Uterus (tissue), 4 donors: ENCODE data around the gene GTPBP4. TPM values are rescaled to one million over a fixed set of nuclear protein-coding genes. Genes with fewer than 3 reads are reported as not detected.

Experiments
- DNase-seq, 2 donors: peaks; one replicate each; pipeline ENCODE4 v3.0.0-alpha.2; 2019 to 2020
- H3K27ac ChIP-seq, 2 donors: fragments of 200-600 bp; sonication (generic); 1 replicate in 1 of 2; 2 replicates in 1 of 2; pipeline ENCODE4 v1.5.1; 2016 to 2018
- H3K27me3 ChIP-seq, 2 donors: fragments of 200-600 bp; sonication (generic); one replicate each; pipeline ENCODE4 v1.5.1; 2018 to 2019; ENCODE audit warnings: control low read depth in 1 of 2
- H3K36me3 ChIP-seq, 2 donors: fragments of 200-600 bp; sonication (generic); one replicate each; pipeline ENCODE4 v1.5.1; 2019; ENCODE audit warnings: control low read depth in 1 of 2
- H3K4me1 ChIP-seq, 2 donors: fragments of 200-600 bp; sonication (generic); one replicate each; pipeline ENCODE4 v1.5.1; 2018 to 2019; ENCODE audit warnings: control low read depth in 1 of 2
- H3K4me3 ChIP-seq, 2 donors: fragments of 200-600 bp; sonication (generic); 1 replicate in 1 of 2; 2 replicates in 1 of 2; pipeline ENCODE4 v1.5.1; 2018 to 2019; ENCODE audit warnings: mild to moderate bottlenecking in 1 of 2
- H3K9me3 ChIP-seq, 2 donors: fragments of 200-600 bp; sonication (generic); one replicate each; pipeline ENCODE4 v1.5.1; 2019; ENCODE audit warnings: control low read depth in 1 of 2
- POLR2A ChIP-seq, 2 donors: fragments of 450-650 bp; IDR thresholded peaks; one replicate each; pipeline ENCODE4 v1.6.1; 2016; ENCODE audit warnings: antibody characterized with exemption in 2 of 2, mild to moderate bottlenecking in 1 of 2, moderate library complexity in 1 of 2
- intact Hi-C: fragments of 100-400 bp; cut with DNase I; formaldehyde crosslinking; loops from one replicate; pipeline ENCODE4 v1.15.1; 2023; ENCODE audit warnings: low total_unique reads
- total RNA-seq, 4 donors: library from RNA; depleted of rRNA in 3 of 4; stranded (reverse); fragments of >200 nt in 3 of 4; gene quantifications; one replicate each; pipeline versions ENCODE4 v1.1.0 to v1.2.4, GENCODE V29; 2014 to 2023
- TF ChIP-seq, protein P1 (sequence below), 4 experiments: fragments of 200-600 bp in 2 of 4; fragments of 450-650 bp in 2 of 4; sonication (generic) in 2 of 4; IDR thresholded peaks; one replicate each; pipeline ENCODE4 v1.5.1; 2016 to 2019; ENCODE audit warnings: antibody characterized with exemption in 4 of 4, mild to moderate bottlenecking in 2 of 4, moderate library complexity in 1 of 4
- donor health status: DM: yes; HTN: yes; CAD: no.

Gene GTPBP4
- total RNA-seq, 4 donors from 2014 or later: 10.5 to 49.0 (median 20.1) TPM

DNA sequence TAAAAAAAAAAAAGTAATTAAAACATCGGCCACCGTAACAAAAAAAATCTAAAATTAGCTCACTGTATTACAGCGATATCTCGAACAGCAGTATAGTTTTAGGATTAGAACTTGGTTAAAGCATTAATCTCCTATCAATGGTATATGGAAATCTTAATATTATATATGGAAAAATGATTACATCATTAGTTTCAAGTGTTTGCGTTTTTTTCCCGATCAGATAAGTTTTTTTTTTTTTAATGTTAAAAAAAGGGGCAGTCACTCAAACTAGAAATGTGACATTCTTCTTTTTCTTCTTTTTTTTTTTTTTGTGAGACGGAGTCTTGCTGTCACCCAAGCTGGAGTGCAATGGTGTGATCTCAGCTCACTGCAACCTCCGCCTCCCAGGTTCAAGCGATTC, 53.3 kb downstream of the GTPBP4 start:
- Histone ChIP-seq H3K36me3 (no peaks in the 10 kb centered on the region), H3K27ac (no peak overlapping the region), H3K4me3 (no peak overlapping the region), H3K4me1 (no peaks in the 10 kb centered on the region), H3K9me3 (no peaks in the 10 kb centered on the region), H3K27me3 (no peaks in the 10 kb centered on the region)
- no peak for DNase-seq
- intact Hi-C loops: no loop called here
- TF ChIP-seq, protein P1, sequence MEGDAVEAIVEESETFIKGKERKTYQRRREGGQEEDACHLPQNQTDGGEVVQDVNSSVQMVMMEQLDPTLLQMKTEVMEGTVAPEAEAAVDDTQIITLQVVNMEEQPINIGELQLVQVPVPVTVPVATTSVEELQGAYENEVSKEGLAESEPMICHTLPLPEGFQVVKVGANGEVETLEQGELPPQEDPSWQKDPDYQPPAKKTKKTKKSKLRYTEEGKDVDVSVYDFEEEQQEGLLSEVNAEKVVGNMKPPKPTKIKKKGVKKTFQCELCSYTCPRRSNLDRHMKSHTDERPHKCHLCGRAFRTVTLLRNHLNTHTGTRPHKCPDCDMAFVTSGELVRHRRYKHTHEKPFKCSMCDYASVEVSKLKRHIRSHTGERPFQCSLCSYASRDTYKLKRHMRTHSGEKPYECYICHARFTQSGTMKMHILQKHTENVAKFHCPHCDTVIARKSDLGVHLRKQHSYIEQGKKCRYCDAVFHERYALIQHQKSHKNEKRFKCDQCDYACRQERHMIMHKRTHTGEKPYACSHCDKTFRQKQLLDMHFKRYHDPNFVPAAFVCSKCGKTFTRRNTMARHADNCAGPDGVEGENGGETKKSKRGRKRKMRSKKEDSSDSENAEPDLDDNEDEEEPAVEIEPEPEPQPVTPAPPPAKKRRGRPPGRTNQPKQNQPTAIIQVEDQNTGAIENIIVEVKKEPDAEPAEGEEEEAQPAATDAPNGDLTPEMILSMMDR (IDR thresholded peaks at IDR 0.05): no peak
- no peak for TF ChIP-seq POLR2A (IDR thresholded peaks at IDR 0.05)

DNA sequence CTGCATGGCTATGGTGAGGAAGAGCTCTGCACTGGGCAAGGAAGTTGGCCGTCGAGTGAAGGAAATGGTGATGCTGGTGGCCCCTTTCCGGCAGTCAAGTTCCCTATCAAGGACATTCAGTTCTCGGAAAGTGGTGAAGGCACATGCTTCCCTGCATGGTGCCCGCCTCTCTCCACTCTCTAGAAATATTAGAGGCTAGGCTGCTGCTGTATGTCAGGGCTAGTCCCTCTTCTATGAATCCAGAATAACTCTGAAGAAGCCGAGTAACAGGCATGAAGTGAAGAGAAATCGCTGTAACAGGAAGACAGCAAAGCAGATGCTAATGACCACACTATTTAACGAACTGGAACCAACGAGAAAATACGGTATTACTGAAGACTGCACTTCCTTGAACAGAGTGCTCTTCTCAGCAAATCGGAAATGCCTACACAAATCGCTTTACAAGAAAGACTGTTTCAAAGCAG, 55.3 kb downstream of the GTPBP4 start:
- H3K36me3 ChIP-seq: no peaks in the 10 kb centered on the region
- no peaks in the 10 kb centered on the region for H3K9me3 ChIP-seq
- H3K4me1 ChIP-seq: peaks cover 0 to 5% of the 10 kb centered on the region in 2 donors
- peak in 1 of 2 donors; percentile 45 for TF ChIP-seq POLR2A (IDR thresholded peaks at IDR 0.05)
- TF ChIP-seq, protein P1 (IDR thresholded peaks at IDR 0.05): no peak
- DNase-seq: peak in 1 of 2 donors; percentile 36
- H3K27me3 ChIP-seq: no peaks in the 10 kb centered on the region
- intact Hi-C loops: no loop called here
- H3K27ac ChIP-seq: peak overlapping the region; percentile 41 to 67
- H3K4me3 ChIP-seq: no peak overlapping the region

GRCh38 chr10:1044146-1044545, 55.9 kb downstream of the GTPBP4 start:
- Histone ChIP-seq H3K9me3 (no peaks in the 10 kb centered on the region), H3K27ac (peak overlapping the region; percentile 41 to 67), H3K4me1 (peaks cover 0 to 5% of the 10 kb centered on the region in 2 donors), H3K36me3 (no peaks in the 10 kb centered on the region), H3K27me3 (no peaks in the 10 kb centered on the region), H3K4me3 (no peak overlapping the region)
- no peak for DNase-seq
- intact Hi-C loops: no loop called here
- TF ChIP-seq, protein P1 (IDR thresholded peaks at IDR 0.05): no peak
- no peak for TF ChIP-seq POLR2A (IDR thresholded peaks at IDR 0.05)

GRCh38 chr10:1044964-1045363, 56.7 kb downstream of the GTPBP4 start:
- no peaks in the 10 kb centered on the region for H3K9me3 ChIP-seq
- H3K36me3 ChIP-seq: no peaks in the 10 kb centered on the region
- no peaks in the 10 kb centered on the region for H3K27me3 ChIP-seq
- no peak overlapping the region for H3K4me3 ChIP-seq
- DNase-seq: no peak
- intact Hi-C loops: no loop called here
- peaks cover 0 to 5% of the 10 kb centered on the region in 2 donors for H3K4me1 ChIP-seq
- peak overlapping the region in 1 of 2 donors; percentile 67 for H3K27ac ChIP-seq
- no peak for TF ChIP-seq POLR2A (IDR thresholded peaks at IDR 0.05)
- TF ChIP-seq, protein P1 (IDR thresholded peaks at IDR 0.05): no peak

- Histone ChIP-seq H3K27me3 (no peaks in the 10 kb centered on the region), H3K9me3 (no peaks in the 10 kb centered on the region), H3K4me1 (peaks cover 0 to 5% of the 10 kb centered on the region in 2 donors), H3K36me3 (no peaks in the 10 kb centered on the region), H3K4me3 (no peak overlapping the region), H3K27ac (no peak overlapping the region)
- TF ChIP-seq, protein P1 (IDR thresholded peaks at IDR 0.05): no peak
- TF ChIP-seq POLR2A (IDR thresholded peaks at IDR 0.05): no peak
- DNase-seq: no peak
- intact Hi-C loops: no loop called here
Measured at GRCh38 chr10:1045415-1045814, 57.2 kb downstream of the GTPBP4 start.
